IgD-negative memory B cell (primary cell): ENCODE results near the gene PFN1. TPM values are rescaled to one million over a fixed set of nuclear protein-coding genes. Genes with fewer than 3 reads are reported as not detected.
A peak's percentile ranks its signal among the peaks of the same experiment; 100 is the strongest.
"Not testable (repeated sequence)": the region's sequence is repeated elsewhere in the genome, so short reads cannot be mapped to it uniquely, and the experiment has no call there.

Experiments used
- H3K27ac Mint-ChIP-seq, 3 donors: one replicate each; pipeline ENCODE4 v1.8.0; 2020 to 2022; ENCODE audit warnings: mild to moderate bottlenecking in 3 of 3, mixed read lengths in 3 of 3, moderate library complexity in 1 of 3
- H3K27me3 Mint-ChIP-seq: one replicate; pipeline ENCODE4 v1.8.0; 2021; ENCODE audit warnings: mixed read lengths
- H3K36me3 Mint-ChIP-seq: one replicate; pipeline ENCODE4 v1.8.0; 2020; ENCODE audit warnings: mild to moderate bottlenecking, mixed read lengths
- H3K4me1 Mint-ChIP-seq, 3 donors: one replicate each; pipeline ENCODE4 v1.8.0; 2020 to 2022; ENCODE audit warnings: mixed read lengths in 3 of 3, mild to moderate bottlenecking in 1 of 3
- H3K4me3 Mint-ChIP-seq, 4 donors: one replicate each; pipeline ENCODE4 v1.8.0; 2020 to 2022; ENCODE audit warnings: mild to moderate bottlenecking in 4 of 4, mixed read lengths in 4 of 4, moderate library complexity in 3 of 4
- H3K9me3 Mint-ChIP-seq, 3 donors: one replicate each; pipeline ENCODE4 v1.8.0; 2020 to 2021; ENCODE audit warnings: mixed read lengths in 3 of 3, mild to moderate bottlenecking in 1 of 3
- polyA plus RNA-seq: library from polyadenylated mRNA; unstranded; fragments of 300-500 nt; fragmentation: Illumina TruSeq; gene quantifications from one replicate; pipeline ENCODE4 v1.2.3, GENCODE V29; 2021

Gene PFN1
- polyA plus RNA-seq, 1 donor from 2014 or later, result 1,903 TPM

GRCh38 chr17:4933646-4934045 is 14.7 kb downstream of the PFN1 start:
- peak overlapping the region in 1 of 4 donors; percentile 15 for H3K4me3 Mint-ChIP-seq
- peaks cover 12 to 27% (median 18%) of the 10 kb centered on the region in 3 donors for H3K4me1 Mint-ChIP-seq
- H3K27me3 Mint-ChIP-seq, result peaks cover 8% of the 10 kb centered on the region
- no peaks in the 10 kb centered on the region for H3K9me3 Mint-ChIP-seq
- peaks cover 8% of the 10 kb centered on the region for H3K36me3 Mint-ChIP-seq
- peak overlapping the region in 1 of 3 donors; percentile 70 for H3K27ac Mint-ChIP-seq

- Mint-ChIP-seq H3K36me3 (peaks cover 9% of the 10 kb centered on the region), H3K4me1 (peaks cover 12 to 22% (median 18%) of the 10 kb centered on the region in 3 donors), H3K27me3 (peaks cover 8% of the 10 kb centered on the region), H3K27ac (peak overlapping the region in 1 of 3 donors; percentile 19), H3K4me3 (no peak overlapping the region), H3K9me3 (no peaks in the 10 kb centered on the region)
Observed at GRCh38 chr17:4932756-4933155, 15.6 kb downstream of the PFN1 start.

- H3K36me3 Mint-ChIP-seq, result peaks cover 9% of the 10 kb centered on the region
- no peaks in the 10 kb centered on the region for H3K9me3 Mint-ChIP-seq
- peaks cover 8% of the 10 kb centered on the region for H3K27me3 Mint-ChIP-seq
- peak within 1 kb of the TSS in 1 of 3 donors; percentile 19 for H3K27ac Mint-ChIP-seq
- peaks cover 12 to 22% (median 17%) of the 10 kb centered on the region in 3 donors for H3K4me1 Mint-ChIP-seq
- H3K4me3 Mint-ChIP-seq, result peak within 1 kb of the TSS in 3 of 4 donors; percentile 7 to 63 (median 54)
Observed at GRCh38 chr17:4931963-4932362, 16.4 kb downstream of the PFN1 start, which contains the start of gene GP1BA. Gene GP1BA (plus strand): TSS chr17:4932277. CDS start chr17:4932605, 328 bp downstream.

GRCh38 chr17:4928881-4929280 is 19.4 kb downstream of the PFN1 start:
- H3K36me3 Mint-ChIP-seq, result peaks cover 8% of the 10 kb centered on the region
- no peak overlapping the region for H3K4me3 Mint-ChIP-seq
- no peaks in the 10 kb centered on the region for H3K9me3 Mint-ChIP-seq
- H3K4me1 Mint-ChIP-seq, result peaks cover 5 to 11% (median 11%) of the 10 kb centered on the region in 3 donors
- peaks cover 7% of the 10 kb centered on the region for H3K27me3 Mint-ChIP-seq
- H3K27ac Mint-ChIP-seq, result no peak overlapping the region

- H3K9me3 Mint-ChIP-seq, result not testable (repeated sequence)
Observed at GRCh38 chr17:4926577-4927335, 21.6 kb downstream of the PFN1 start.

GRCh38 chr17:4921320-4921719 is 27.0 kb downstream of the PFN1 start:
- peaks cover 2% of the 10 kb centered on the region for H3K36me3 Mint-ChIP-seq
- no peak overlapping the region for H3K27ac Mint-ChIP-seq
- H3K4me3 Mint-ChIP-seq, result no peak overlapping the region
- no peaks in the 10 kb centered on the region for H3K4me1 Mint-ChIP-seq
- H3K9me3 Mint-ChIP-seq, result no peaks in the 10 kb centered on the region
- H3K27me3 Mint-ChIP-seq, result no peaks in the 10 kb centered on the region

More at GRCh38 chr17:4926577-4927335, 21.6 kb downstream of the PFN1 start:
- H3K36me3 Mint-ChIP-seq, H3K4me1 Mint-ChIP-seq, H3K4me3 Mint-ChIP-seq, H3K27ac Mint-ChIP-seq, H3K27me3 Mint-ChIP-seq: not testable (repeated sequence)

- Mint-ChIP-seq H3K36me3 (peaks cover 2% of the 10 kb centered on the region), H3K9me3 (no peaks in the 10 kb centered on the region), H3K4me3 (no peak overlapping the region), H3K4me1 (no peaks in the 10 kb centered on the region), H3K27me3 (no peaks in the 10 kb centered on the region), H3K27ac (peak overlapping the region in 1 of 3 donors; percentile 19)
Observed at GRCh38 chr17:4920351-4921048, 27.8 kb downstream of the PFN1 start.

GRCh38 chr17:4919511-4920047 is 28.8 kb downstream of the PFN1 start:
- no peak overlapping the region for H3K27ac Mint-ChIP-seq

GRCh38 chr17:4914551-4914950 is 33.8 kb downstream of the PFN1 start:
- H3K4me1 Mint-ChIP-seq, H3K9me3 Mint-ChIP-seq, H3K27ac Mint-ChIP-seq, H3K4me3 Mint-ChIP-seq, H3K27me3 Mint-ChIP-seq, H3K36me3 Mint-ChIP-seq: not testable (repeated sequence)

More at GRCh38 chr17:4919511-4920047, 28.8 kb downstream of the PFN1 start:
- no peak overlapping the region for H3K4me3 Mint-ChIP-seq
- H3K4me1 Mint-ChIP-seq, result no peaks in the 10 kb centered on the region
- peaks cover 2% of the 10 kb centered on the region for H3K36me3 Mint-ChIP-seq
- no peaks in the 10 kb centered on the region for H3K9me3 Mint-ChIP-seq
- no peaks in the 10 kb centered on the region for H3K27me3 Mint-ChIP-seq

- Mint-ChIP-seq H3K27me3 (no peaks in the 10 kb centered on the region), H3K4me1 (no peaks in the 10 kb centered on the region), H3K36me3 (peaks cover 2% of the 10 kb centered on the region), H3K27ac (no peak overlapping the region), H3K4me3 (no peak overlapping the region), H3K9me3 (no peaks in the 10 kb centered on the region)
Observed at GRCh38 chr17:4913994-4914393, 34.3 kb downstream of the PFN1 start.

GRCh38 chr17:4908711-4909496 is 39.4 kb downstream of the PFN1 start:
- Mint-ChIP-seq H3K27ac (no peak overlapping the region), H3K36me3 (peaks cover 3% of the 10 kb centered on the region), H3K4me1 (no peaks in the 10 kb centered on the region), H3K9me3 (no peaks in the 10 kb centered on the region), H3K27me3 (no peaks in the 10 kb centered on the region), H3K4me3 (no peak overlapping the region)

GRCh38 chr17:4908301-4908700 is 40.0 kb downstream of the PFN1 start:
- Mint-ChIP-seq H3K36me3 (peaks cover 3% of the 10 kb centered on the region), H3K27me3 (no peaks in the 10 kb centered on the region), H3K9me3 (no peaks in the 10 kb centered on the region), H3K27ac (no peak overlapping the region), H3K4me1 (peaks cover 3 to 4% (median 3%) of the 10 kb centered on the region in 3 donors), H3K4me3 (no peak overlapping the region)

GRCh38 chr17:4906642-4907041 is 41.7 kb downstream of the PFN1 start:
- H3K4me1 Mint-ChIP-seq, result peaks cover 11 to 15% (median 11%) of the 10 kb centered on the region in 3 donors
- H3K9me3 Mint-ChIP-seq, H3K4me3 Mint-ChIP-seq, H3K27ac Mint-ChIP-seq, H3K27me3 Mint-ChIP-seq, H3K36me3 Mint-ChIP-seq: not testable (repeated sequence)

- Mint-ChIP-seq H3K27me3 (no peaks in the 10 kb centered on the region), H3K36me3 (peaks cover 3% of the 10 kb centered on the region), H3K4me3 (peak within 1 kb of the TSS; percentile 62 to 97 (median 90)), H3K27ac (peak within 1 kb of the TSS; percentile 71 to 91 (median 82)), H3K4me1 (peaks cover 17 to 21% (median 21%) of the 10 kb centered on the region in 3 donors), H3K9me3 (no peaks in the 10 kb centered on the region)
Observed at GRCh38 chr17:4903051-4903818, 45.1 kb downstream of the PFN1 start, which contains the start of gene CHRNE. Gene CHRNE (minus strand): TSS chr17:4903098. CDS start chr17:4903063, 35 bp downstream.
